Measurements from ENCODE around the gene TASL. TPM values are rescaled to one million over a fixed set of nuclear protein-coding genes. Genes with fewer than 3 reads are reported as not detected.
"Not testable (repeated sequence)": the region's sequence is repeated elsewhere in the genome, so short reads cannot be mapped to it uniquely, and the experiment has no call there.

Gene TASL
- polyA plus RNA-seq, 1 donor (not counting 4 experiments of a cell fraction or from before 2014, with no cell fraction given) = not detected

- FAIRE-seq (no peak), DNase-seq (ENCODE audit: low read depth, low spot score) (no peak)
- no peaks in the 10 kb centered on the region for H3K36me3 ChIP-seq (ENCODE audit: control insufficient read depth in 2 of 2, extremely low read depth in 1 of 2, insufficient read depth in 2 of 2, low read length in 2 of 2)
- H3K4me1 ChIP-seq (ENCODE audit: control insufficient read depth, extremely low read depth, insufficient read depth, low read length) = peaks cover 2% of the 10 kb centered on the region
- dilution Hi-C loops (cut with MboI; ENCODE audit: extremely low pct_ligation_motif_present, low sequenced_read_pairs) = no loop called here
- no peak overlapping the region for H3K4me3 ChIP-seq (ENCODE audit: control insufficient read depth in 2 of 3, extremely low read depth in 1 of 3, insufficient read depth in 2 of 3, low read depth in 1 of 3, low read length in 3 of 3)
- H3K27ac ChIP-seq (ENCODE audit: control insufficient read depth, insufficient read depth, low read length) = peak overlapping the region; percentile 54
- no peaks in the 10 kb centered on the region for H3K9me3 ChIP-seq (ENCODE audit: control insufficient read depth, low read depth, low read length)
- H4K20me1 ChIP-seq (ENCODE audit: control insufficient read depth, extremely low read depth, insufficient read depth, low read length) = no peaks in the 10 kb centered on the region
- H3K79me2 ChIP-seq (ENCODE audit: control insufficient read depth, insufficient read depth, low read length) = no peaks in the 10 kb centered on the region
- H3K9ac ChIP-seq (ENCODE audit: control insufficient read depth, extremely low read depth, insufficient read depth, low read length) = no peak overlapping the region
- TF ChIP-seq CTCF (optimal IDR thresholded peaks at IDR 0.05 in 1 of 3, IDR thresholded peaks at IDR 0.05 in 1 of 3, conservative IDR thresholded peaks at IDR 0.05 in 1 of 3; ENCODE audit: extremely low read depth in 1 of 3, insufficient read depth in 2 of 3, low read length in 3 of 3) (no peak), EZH2 (IDR thresholded peaks at IDR 0.05; ENCODE audit: low read length) (no peak)
- H2AFZ ChIP-seq (ENCODE audit: control insufficient read depth, low read length) = no peak overlapping the region
- H3K9me1 ChIP-seq (ENCODE audit: control insufficient read depth, extremely low read depth, insufficient read depth, low read length) = no peaks in the 10 kb centered on the region
- no peaks in the 10 kb centered on the region for H3K27me3 ChIP-seq (ENCODE audit: control insufficient read depth, extremely low read depth, insufficient read depth, low read length)
- H3K4me2 ChIP-seq (ENCODE audit: control insufficient read depth, extremely low read depth, insufficient read depth, low read depth, low read length) = peak overlapping the region; percentile 22
Observed at GRCh38 chrX:30607155-30607554, 29.6 kb upstream of the TASL start.

- dilution Hi-C loops (cut with MboI; ENCODE audit: extremely low pct_ligation_motif_present, low sequenced_read_pairs); H3K27me3 ChIP-seq (ENCODE audit: control insufficient read depth, extremely low read depth, insufficient read depth, low read length); H3K79me2 ChIP-seq (ENCODE audit: control insufficient read depth, insufficient read depth, low read length); H3K36me3 ChIP-seq (ENCODE audit: control insufficient read depth in 2 of 2, extremely low read depth in 1 of 2, insufficient read depth in 2 of 2, low read length in 2 of 2); H2AFZ ChIP-seq (ENCODE audit: control insufficient read depth, low read length); H3K4me1 ChIP-seq (ENCODE audit: control insufficient read depth, extremely low read depth, insufficient read depth, low read length); H3K4me2 ChIP-seq (ENCODE audit: control insufficient read depth, extremely low read depth, insufficient read depth, low read depth, low read length); H4K20me1 ChIP-seq (ENCODE audit: control insufficient read depth, extremely low read depth, insufficient read depth, low read length); DNase-seq (ENCODE audit: low read depth, low spot score); H3K9me1 ChIP-seq (ENCODE audit: control insufficient read depth, extremely low read depth, insufficient read depth, low read length); H3K27ac ChIP-seq (ENCODE audit: control insufficient read depth, insufficient read depth, low read length); H3K9ac ChIP-seq (ENCODE audit: control insufficient read depth, extremely low read depth, insufficient read depth, low read length); H3K9me3 ChIP-seq (ENCODE audit: control insufficient read depth, low read depth, low read length); H3K4me3 ChIP-seq (ENCODE audit: control insufficient read depth in 2 of 3, extremely low read depth in 1 of 3, insufficient read depth in 2 of 3, low read depth in 1 of 3, low read length in 3 of 3): not testable (repeated sequence)
- peak; percentile 9 for FAIRE-seq
Observed at GRCh38 chrX:30600269-30601176, 23.0 kb upstream of the TASL start.

All from keratinocyte (primary cell).